Measurements from ENCODE around the gene PLS1. TPM values are rescaled to one million over a fixed set of nuclear protein-coding genes. Genes with fewer than 3 reads are reported as not detected.

The PLS1 gene
- total and polyA plus RNA-seq, 2 of the 8 experiments (the other 6 are each of a cell fraction or from before 2014, with no cell fraction given): 18.7 to 44.7 TPM

DNA sequence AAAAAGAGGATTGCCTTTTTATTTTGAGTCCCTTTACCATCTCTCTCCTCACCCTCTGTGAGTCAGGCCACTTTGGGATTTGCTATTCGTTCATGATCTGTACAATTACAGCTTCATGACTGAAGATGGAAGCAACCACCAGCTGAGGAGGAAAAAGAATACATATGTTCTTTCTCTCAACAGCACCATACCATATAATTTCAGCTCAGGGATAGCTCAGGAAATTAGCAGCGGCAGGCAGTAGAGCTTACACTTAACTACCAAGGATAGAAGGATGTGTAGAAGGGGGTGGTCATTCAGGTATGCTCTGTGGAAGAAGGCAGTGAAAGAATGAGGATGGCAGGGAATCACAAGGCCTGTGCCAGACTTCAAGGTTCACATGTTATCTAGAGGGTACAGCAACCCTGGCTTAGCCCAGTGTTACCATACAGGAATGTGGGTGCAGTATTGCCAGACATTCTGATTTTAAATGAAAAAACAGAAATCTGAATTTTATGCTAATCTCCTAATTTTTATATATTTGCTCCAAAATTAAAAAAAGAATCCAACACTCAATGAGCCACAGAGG lies 17.9 kb downstream of the PLS1 start:
- Histone ChIP-seq H3K56ac (replicated peaks; ENCODE audit: insufficient read length, low read depth, low read length) (no peak overlapping the region), H2BK20ac (ENCODE audit: low read length) (no peak overlapping the region), H4K8ac (ENCODE audit: extremely low read depth, insufficient read depth, low read length) (no peak overlapping the region), H3K9ac (replicated peaks in 1 of 4; ENCODE audit: extremely low read depth in 1 of 4, low read depth in 3 of 4, low read length in 3 of 4) (no peak overlapping the region), H2BK15ac (ENCODE audit: low read length) (no peak overlapping the region), H2AK5ac (ENCODE audit: low read depth, low read length) (no peak overlapping the region), H3K79me1 (ENCODE audit: low read depth, low read length) (peaks cover 2% of the 10 kb centered on the region; the same call in 1 of the 2 replicates), H3K27me3 (replicated peaks in 1 of 4; ENCODE audit: control insufficient read depth in 3 of 4, extremely low read depth in 1 of 4, insufficient read depth in 3 of 4, low read length in 3 of 4) (no peaks in the 10 kb centered on the region), H3K18ac (ENCODE audit: extremely low read depth, low read length) (no peak overlapping the region), H2BK120ac (replicated peaks; ENCODE audit: low read depth, low read length) (no peak overlapping the region), H3K79me2 (ENCODE audit: control insufficient read depth in 1 of 2, insufficient read depth in 2 of 2, low read length in 2 of 2) (peaks cover 0 to 5% of the 10 kb centered on the region in 2 experiments; a peak in 1 of 4 replicates), H3K4me2 (ENCODE audit: insufficient read depth in 1 of 2, low read depth in 2 of 2, low read length in 2 of 2) (no peak overlapping the region), H3K4me1 (replicated peaks in 1 of 4; ENCODE audit: control insufficient read depth in 3 of 4, insufficient read depth in 4 of 4, low read length in 3 of 4) (peaks cover 0 to 2% (median 0%) of the 10 kb centered on the region in 4 experiments; a peak in 1 of 7 replicates), H3K23ac (ENCODE audit: insufficient read length) (no peak overlapping the region), H4K5ac (ENCODE audit: insufficient read length, low read depth, low read length) (no peak overlapping the region), H3K4ac (replicated peaks; ENCODE audit: insufficient read length, low read depth, low read length) (no peak overlapping the region), H3K27ac (ENCODE audit: low read depth, low read length) (no peak overlapping the region), H3K9me3 (ENCODE audit: insufficient read depth in 2 of 2, low read depth in 1 of 2, low read length in 1 of 2) (no peaks in the 10 kb centered on the region), H4K20me1 (replicated peaks in 1 of 2; ENCODE audit: control insufficient read depth in 1 of 2, insufficient read depth in 2 of 2, low read length in 2 of 2) (no peaks in the 10 kb centered on the region), H3K4me3 (ENCODE audit: extremely low read depth in 1 of 4, insufficient read depth in 2 of 4, low read depth in 3 of 4, low read length in 4 of 4) (no peak overlapping the region), H2BK12ac (ENCODE audit: low read depth, low read length) (no peak overlapping the region), H3K36me3 (ENCODE audit: control insufficient read depth in 2 of 4, insufficient read depth in 4 of 4, low read length in 3 of 4) (no peaks in the 10 kb centered on the region), H4K91ac (replicated peaks; ENCODE audit: insufficient read length, low read length) (no peak overlapping the region), H3K14ac (ENCODE audit: insufficient read length) (no peak overlapping the region), H2AFZ (ENCODE audit: low read length) (no peak overlapping the region), H3K23me2 (ENCODE audit: low read depth, low read length) (no peaks in the 10 kb centered on the region), H2BK5ac (ENCODE audit: low read depth, low read length) (no peak overlapping the region)
- ChIA-PET CTCF (ENCODE audit: partially characterized antibody) (interaction anchor here (0.7 to 1.2 kb wide), 3 partner anchors 11 to 51 kb away, joined by 3 to 4 read pairs (median 3); no protein-coding TSS in a partner anchor), POLR2A (ENCODE audit: partially characterized antibody) (interaction anchor here (0.7 to 1.5 kb wide), 2 partner anchors 12 to 24 kb away, joined by 3 to 4 read pairs; no protein-coding TSS in a partner anchor)
- FAIRE-seq (no peak), DNase-seq (ENCODE audit: low read depth in 1 of 2, low spot score in 2 of 2) (no peak)
- TF ChIP-seq BRCA1 (IDR thresholded peaks at IDR 0.05; ENCODE audit: low read depth, low read length) (no peak), SRF (IDR thresholded peaks at IDR 0.05; ENCODE audit: low read depth, low read length) (no peak), EGR1 (IDR thresholded peaks at IDR 0.05; ENCODE audit: borderline replicate concordance, low read depth, low read length) (no peak), CBX8 (IDR thresholded peaks at IDR 0.05; ENCODE audit: borderline replicate concordance, low read depth, low read length) (no peak), SIN3A (conservative IDR thresholded peaks at IDR 0.05 in 1 of 2, IDR thresholded peaks at IDR 0.05 in 1 of 2; ENCODE audit: low read depth in 1 of 2, low read length in 2 of 2) (no peak), RAD21 (IDR thresholded peaks at IDR 0.05 in 1 of 2, conservative IDR thresholded peaks at IDR 0.05 in 1 of 2; ENCODE audit: low read depth in 2 of 2, low read length in 2 of 2) (no peak), HDAC6 (IDR thresholded peaks at IDR 0.05; ENCODE audit: low read depth, low read length) (no peak), TEAD4 (IDR thresholded peaks at IDR 0.05; ENCODE audit: low read depth, low read length) (no peak), POLR2AphosphoS5 (IDR thresholded peaks at IDR 0.05; ENCODE audit: low read depth, low read length) (no peak), SUZ12 (IDR thresholded peaks at IDR 0.05; ENCODE audit: low read length) (no peak)
- 93% methylated on average over 2 of the region's 2 CpGs; no CpG with 5 or more reads in 1 of the 2 experiments for WGBS, 2 experiments (ENCODE audit: extremely low coverage in 1 of 2, insufficient coverage in 1 of 2, insufficient read length in 1 of 2, insufficient replicate concordance in 2 of 2, low coverage in 1 of 2, low lambda C conversion rate in 2 of 2, missing lambda C conversion rate in 1 of 2)
